Activated T-helper 17 cell treated with anti-CD3 and anti-CD28 coated beads, Interleukin-2, amount 50 U/mL, for 72 hours (primary cell): ENCODE measurements around the gene AKAP6. TPM values are rescaled to one million over a fixed set of nuclear protein-coding genes. Genes with fewer than 3 reads are reported as not detected.

Experiments used
- ATAC-seq: fragments of 150-1000 bp; cut with Tn5 transposase; replicated peaks from 2 replicates; pipeline ENCODE4 v1.10.0; 2021; ENCODE audit warnings: mild to moderate bottlenecking, moderate library complexity
- H3K27ac Mint-ChIP-seq: one replicate; pipeline ENCODE4 v1.8.0; 2022; ENCODE audit warnings: mixed read lengths
- H3K27me3 Mint-ChIP-seq: one replicate; pipeline ENCODE4 v1.8.0; 2022; ENCODE audit warnings: mixed read lengths
- H3K36me3 Mint-ChIP-seq: one replicate; pipeline ENCODE4 v1.8.0; 2022; ENCODE audit warnings: low read depth, mild to moderate bottlenecking, mixed read lengths
- H3K4me1 Mint-ChIP-seq: one replicate; pipeline ENCODE4 v1.8.0; 2022; ENCODE audit warnings: mixed read lengths
- H3K4me3 Mint-ChIP-seq: one replicate; pipeline ENCODE4 v1.8.0; 2022; ENCODE audit warnings: mild to moderate bottlenecking, mixed read lengths
- H3K9me3 Mint-ChIP-seq: one replicate; pipeline ENCODE4 v1.8.0; 2022; ENCODE audit warnings: mixed read lengths
- total RNA-seq, 2 donors: library from RNA; stranded (reverse); gene quantifications; one replicate each; pipeline ENCODE4 v1.2.3, GENCODE V29; 2022

Gene AKAP6
- total RNA-seq, 2 donors from 2014 or later: 1.1 to 2.1 TPM

DNA sequence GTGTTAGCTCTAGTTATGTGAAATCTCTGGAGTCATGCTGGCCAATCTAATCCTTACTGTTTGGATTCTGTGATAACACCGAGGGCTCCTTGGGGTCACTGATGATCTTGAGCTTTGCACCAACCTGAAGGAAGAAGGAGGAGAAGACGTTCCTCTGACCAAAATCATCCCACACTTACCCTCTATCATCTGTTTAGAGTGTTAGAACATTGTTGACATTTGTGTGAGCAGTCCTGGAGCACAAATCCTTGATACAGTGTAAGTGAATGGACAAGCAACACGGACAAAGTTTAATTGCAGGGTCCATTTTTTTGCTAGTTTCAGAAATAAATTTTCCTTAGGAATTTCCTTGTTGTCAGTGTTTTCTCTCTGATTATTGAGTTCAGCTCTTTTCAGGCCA, 181.7 kb downstream of the AKAP6 start:
- Mint-ChIP-seq H3K27me3 (peaks cover 18% of the 10 kb centered on the region), H3K27ac (no peak overlapping the region), H3K36me3 (no peaks in the 10 kb centered on the region), H3K4me3 (no peak overlapping the region), H3K4me1 (no peaks in the 10 kb centered on the region), H3K9me3 (no peaks in the 10 kb centered on the region)
- ATAC-seq: no peak

GRCh38 chr14:32512348-32512747, 183.2 kb downstream of the AKAP6 start:
- no peaks in the 10 kb centered on the region for H3K4me1 Mint-ChIP-seq
- no peak overlapping the region for H3K27ac Mint-ChIP-seq
- H3K9me3 Mint-ChIP-seq: no peaks in the 10 kb centered on the region
- no peak overlapping the region for H3K4me3 Mint-ChIP-seq
- H3K36me3 Mint-ChIP-seq: no peaks in the 10 kb centered on the region
- peaks cover 18% of the 10 kb centered on the region for H3K27me3 Mint-ChIP-seq
- no peak for ATAC-seq

DNA sequence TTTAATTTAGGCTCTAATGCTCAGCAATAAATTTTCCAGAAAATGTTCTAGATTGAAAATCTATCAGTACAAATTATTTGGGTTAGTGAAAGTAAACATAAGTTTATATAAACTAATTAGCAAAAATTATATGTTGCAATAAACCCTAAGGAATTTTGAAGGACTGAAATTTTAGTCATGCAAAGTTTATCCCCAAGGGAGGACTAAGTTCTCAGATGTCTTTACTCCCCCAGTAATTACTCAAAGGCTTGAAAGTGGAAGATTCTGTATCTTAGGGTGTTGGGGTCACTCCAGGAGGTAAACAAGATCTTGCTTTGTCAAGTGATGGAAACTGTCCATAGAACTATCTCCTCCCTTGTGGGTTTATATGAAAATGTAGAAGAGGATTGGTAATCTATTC, 183.7 kb downstream of the AKAP6 start:
- Mint-ChIP-seq H3K36me3 (no peaks in the 10 kb centered on the region), H3K4me1 (no peaks in the 10 kb centered on the region), H3K4me3 (no peak overlapping the region), H3K27me3 (peaks cover 18% of the 10 kb centered on the region), H3K9me3 (no peaks in the 10 kb centered on the region), H3K27ac (no peak overlapping the region)
- ATAC-seq: no peak

DNA sequence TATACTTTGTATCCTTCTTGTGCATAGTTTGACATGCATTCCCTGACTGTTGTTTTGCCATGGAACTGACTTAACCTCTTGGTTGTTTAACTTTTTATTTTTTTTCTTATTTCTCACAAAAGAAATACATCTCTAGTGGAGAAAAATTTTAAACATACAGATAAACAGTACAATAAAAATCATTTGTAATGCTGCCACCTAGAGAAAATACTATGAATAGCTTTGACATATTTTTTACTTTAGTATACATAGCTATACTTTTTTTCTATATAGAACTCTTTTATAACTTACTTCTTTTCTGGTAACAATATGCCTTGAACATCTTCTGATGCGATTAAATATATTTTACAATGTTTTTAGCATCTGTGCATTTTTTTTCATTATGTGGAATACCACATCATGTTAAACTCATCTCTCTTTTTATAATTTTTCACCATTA, 184.5 kb downstream of the AKAP6 start:
- no peak overlapping the region for H3K4me3 Mint-ChIP-seq
- no peaks in the 10 kb centered on the region for H3K36me3 Mint-ChIP-seq
- no peaks in the 10 kb centered on the region for H3K9me3 Mint-ChIP-seq
- H3K27me3 Mint-ChIP-seq: peaks cover 18% of the 10 kb centered on the region
- H3K4me1 Mint-ChIP-seq: no peaks in the 10 kb centered on the region
- H3K27ac Mint-ChIP-seq: no peak overlapping the region
- no peak for ATAC-seq

- Mint-ChIP-seq H3K4me1 (no peaks in the 10 kb centered on the region), H3K36me3 (no peaks in the 10 kb centered on the region), H3K27ac (no peak overlapping the region), H3K9me3 (no peaks in the 10 kb centered on the region), H3K4me3 (no peak overlapping the region), H3K27me3 (peaks cover 18% of the 10 kb centered on the region)
- ATAC-seq: no peak
Measured at GRCh38 chr14:32514236-32514635, 185.1 kb downstream of the AKAP6 start.

DNA sequence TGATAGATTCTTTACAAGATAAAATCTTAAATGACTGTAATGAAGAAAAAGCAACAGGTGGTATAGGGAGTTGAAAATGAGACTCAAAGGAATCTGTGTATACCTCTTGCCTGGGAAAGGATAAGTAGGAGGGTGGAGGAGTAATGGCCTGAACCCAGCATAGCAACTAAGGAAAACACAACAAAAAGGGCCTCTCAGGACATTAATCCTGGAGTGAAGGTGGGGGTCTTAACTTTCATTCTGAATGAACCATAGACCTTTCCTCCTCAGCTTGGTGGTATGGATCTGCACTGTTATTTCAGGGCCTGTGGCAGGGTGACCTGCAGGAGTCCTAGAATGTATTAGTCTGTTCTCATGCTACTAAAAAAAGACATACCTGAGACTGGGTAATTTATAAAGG, 185.6 kb downstream of the AKAP6 start:
- no peaks in the 10 kb centered on the region for H3K36me3 Mint-ChIP-seq
- H3K27me3 Mint-ChIP-seq: peaks cover 18% of the 10 kb centered on the region
- no peak overlapping the region for H3K4me3 Mint-ChIP-seq
- ATAC-seq: no peak
- H3K27ac Mint-ChIP-seq: no peak overlapping the region
- no peaks in the 10 kb centered on the region for H3K4me1 Mint-ChIP-seq
- H3K9me3 Mint-ChIP-seq: no peaks in the 10 kb centered on the region

GRCh38 chr14:32524609-32525375, 195.7 kb downstream of the AKAP6 start:
- Mint-ChIP-seq H3K36me3 (no peaks in the 10 kb centered on the region), H3K27ac (no peak overlapping the region), H3K27me3 (peaks cover 2% of the 10 kb centered on the region), H3K4me1 (no peaks in the 10 kb centered on the region), H3K9me3 (no peaks in the 10 kb centered on the region), H3K4me3 (no peak overlapping the region)
- ATAC-seq: no peak

DNA sequence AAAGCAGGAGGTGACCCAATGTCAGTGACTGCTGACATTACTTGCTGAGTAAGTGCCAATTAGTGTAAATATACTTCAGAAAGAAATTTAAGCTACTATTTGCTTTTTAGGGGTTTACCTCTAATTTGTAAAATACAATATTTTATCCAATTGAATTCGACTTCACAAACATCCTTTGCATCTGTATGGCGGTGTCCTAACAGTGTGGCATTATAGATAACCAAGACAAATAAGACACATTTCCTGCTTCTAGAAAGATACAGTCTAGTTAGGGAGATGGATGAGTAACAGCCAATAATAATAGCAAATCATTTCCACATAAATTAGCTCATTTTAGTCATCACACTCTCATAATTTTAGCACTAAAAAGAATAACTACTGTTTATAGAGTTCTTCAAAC, 196.5 kb downstream of the AKAP6 start:
- no peak overlapping the region for H3K27ac Mint-ChIP-seq
- H3K9me3 Mint-ChIP-seq: no peaks in the 10 kb centered on the region
- peaks cover 6% of the 10 kb centered on the region for H3K27me3 Mint-ChIP-seq

DNA sequence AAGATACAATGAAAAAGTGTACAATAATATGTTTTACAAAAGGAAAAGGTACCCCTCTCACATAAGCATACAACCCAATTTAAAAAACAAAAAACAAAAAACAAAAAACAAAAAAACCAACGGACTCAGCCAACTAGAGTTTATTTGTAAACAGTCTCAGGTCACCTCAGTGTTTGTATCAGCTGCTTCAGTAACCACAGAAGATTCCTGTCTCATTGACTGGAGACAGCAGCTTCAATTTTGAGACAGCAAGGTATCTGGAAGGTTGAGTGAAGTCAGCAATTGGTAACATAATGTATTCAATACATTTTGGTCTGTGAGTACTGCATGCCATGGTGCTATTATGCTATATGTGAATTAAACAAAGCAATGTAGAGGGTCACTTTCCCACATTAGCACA, 201.7 kb downstream of the AKAP6 start:
- no peak overlapping the region for H3K27ac Mint-ChIP-seq
- no peaks in the 10 kb centered on the region for H3K36me3 Mint-ChIP-seq
- H3K27me3 Mint-ChIP-seq: peaks cover 11% of the 10 kb centered on the region
- no peaks in the 10 kb centered on the region for H3K9me3 Mint-ChIP-seq
- no peak overlapping the region for H3K4me3 Mint-ChIP-seq
- H3K4me1 Mint-ChIP-seq: no peaks in the 10 kb centered on the region
- no peak for ATAC-seq

More for the DNA sequence above, 196.5 kb downstream of the AKAP6 start:
- no peak for ATAC-seq
- Mint-ChIP-seq H3K4me1 (no peaks in the 10 kb centered on the region), H3K36me3 (no peaks in the 10 kb centered on the region), H3K4me3 (no peak overlapping the region)

DNA sequence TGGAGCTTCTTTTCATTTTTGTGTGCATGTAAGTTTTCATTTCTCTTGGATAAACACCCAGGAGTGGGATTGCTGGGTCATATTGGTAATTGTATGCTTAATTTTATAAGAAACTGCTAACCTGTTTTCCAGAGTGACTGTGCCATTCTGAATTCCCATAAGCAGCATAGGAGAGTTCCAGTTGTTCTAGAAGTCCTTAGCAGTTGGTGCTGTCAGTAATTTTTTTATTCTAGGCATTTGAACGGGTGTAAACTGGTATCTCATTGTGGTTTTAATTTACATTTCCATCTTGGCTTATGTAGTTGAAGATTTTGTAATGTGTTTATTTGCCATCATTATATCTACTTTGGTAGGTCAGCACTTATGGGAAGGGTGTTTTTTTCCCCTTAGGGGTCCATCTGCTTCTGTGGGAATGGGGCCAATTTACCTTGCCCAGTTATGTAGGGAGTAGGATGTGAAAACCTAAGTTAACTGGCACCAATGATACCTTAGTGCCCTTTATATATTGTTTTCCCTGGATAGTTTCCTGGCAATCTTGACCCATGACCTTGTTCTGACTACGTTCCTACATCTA, 202.9 kb downstream of the AKAP6 start:
- no peak for ATAC-seq
- Mint-ChIP-seq H3K4me3 (no peak overlapping the region), H3K27ac (no peak overlapping the region), H3K27me3 (peaks cover 11% of the 10 kb centered on the region), H3K36me3 (no peaks in the 10 kb centered on the region), H3K9me3 (no peaks in the 10 kb centered on the region), H3K4me1 (no peaks in the 10 kb centered on the region)

GRCh38 chr14:32534145-32534544, 205.0 kb downstream of the AKAP6 start:
- Mint-ChIP-seq H3K27me3 (peaks cover 11% of the 10 kb centered on the region), H3K36me3 (no peaks in the 10 kb centered on the region), H3K9me3 (no peaks in the 10 kb centered on the region), H3K27ac (no peak overlapping the region), H3K4me1 (no peaks in the 10 kb centered on the region), H3K4me3 (no peak overlapping the region)
- ATAC-seq: no peak

DNA sequence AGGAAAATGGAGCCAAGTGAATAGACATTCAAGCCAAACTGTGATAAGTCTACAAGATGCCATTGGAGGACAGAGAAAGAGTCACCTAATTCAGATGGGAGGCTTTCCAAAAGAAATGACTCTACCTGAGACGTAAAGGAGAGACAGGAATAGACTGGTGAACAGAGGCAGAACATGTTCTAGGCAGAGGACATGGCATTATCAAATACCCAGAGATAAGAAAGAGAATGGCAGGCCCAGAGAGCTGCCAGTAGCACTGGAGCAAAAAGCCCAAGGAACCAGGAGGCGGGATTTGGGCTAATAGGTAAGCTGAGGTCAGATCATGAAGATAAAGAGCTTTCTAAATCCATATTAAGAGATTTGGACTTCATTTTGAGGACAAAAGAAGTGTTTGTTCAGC, 207.1 kb downstream of the AKAP6 start:
- ATAC-seq: no peak
- H3K4me1 Mint-ChIP-seq: no peaks in the 10 kb centered on the region
- H3K27ac Mint-ChIP-seq: no peak overlapping the region
- peaks cover 6% of the 10 kb centered on the region for H3K27me3 Mint-ChIP-seq
- no peaks in the 10 kb centered on the region for H3K9me3 Mint-ChIP-seq
- no peaks in the 10 kb centered on the region for H3K36me3 Mint-ChIP-seq
- no peak overlapping the region for H3K4me3 Mint-ChIP-seq

GRCh38 chr14:32537166-32537565, 208.1 kb downstream of the AKAP6 start:
- no peaks in the 10 kb centered on the region for H3K9me3 Mint-ChIP-seq
- no peak for ATAC-seq
- H3K27me3 Mint-ChIP-seq: peaks cover 6% of the 10 kb centered on the region
- H3K4me1 Mint-ChIP-seq: no peaks in the 10 kb centered on the region
- no peak overlapping the region for H3K27ac Mint-ChIP-seq
- no peaks in the 10 kb centered on the region for H3K36me3 Mint-ChIP-seq
- no peak overlapping the region for H3K4me3 Mint-ChIP-seq

GRCh38 chr14:32542507-32542906, 213.4 kb downstream of the AKAP6 start:
- H3K4me1 Mint-ChIP-seq: no peaks in the 10 kb centered on the region
- H3K27ac Mint-ChIP-seq: no peak overlapping the region
- no peaks in the 10 kb centered on the region for H3K9me3 Mint-ChIP-seq
- no peaks in the 10 kb centered on the region for H3K36me3 Mint-ChIP-seq
- no peaks in the 10 kb centered on the region for H3K27me3 Mint-ChIP-seq
- ATAC-seq: no peak
- no peak overlapping the region for H3K4me3 Mint-ChIP-seq

DNA sequence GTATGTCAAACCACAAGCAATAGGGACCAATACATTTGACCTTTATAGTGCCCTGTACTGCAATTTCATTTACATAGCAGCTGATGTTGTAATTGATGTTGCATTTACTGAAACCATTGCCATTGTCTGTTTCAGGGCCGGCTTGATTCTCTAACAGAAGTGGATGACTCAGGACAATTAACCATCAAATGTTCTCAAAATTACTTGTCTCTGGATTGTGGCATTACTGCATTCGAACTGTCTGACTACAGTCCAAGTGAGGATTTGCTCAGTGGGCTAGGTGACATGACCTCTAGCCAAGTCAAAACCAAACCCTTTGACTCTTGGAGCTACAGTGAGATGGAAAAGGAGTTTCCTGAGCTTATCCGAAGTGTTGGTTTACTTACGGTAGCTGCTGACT, 216.0 kb downstream of the AKAP6 start:
- no peak overlapping the region for H3K27ac Mint-ChIP-seq
- no peaks in the 10 kb centered on the region for H3K36me3 Mint-ChIP-seq
- peak; percentile 23 for ATAC-seq
- no peaks in the 10 kb centered on the region for H3K9me3 Mint-ChIP-seq
- H3K4me3 Mint-ChIP-seq: no peak overlapping the region
- no peaks in the 10 kb centered on the region for H3K27me3 Mint-ChIP-seq
- no peaks in the 10 kb centered on the region for H3K4me1 Mint-ChIP-seq
